Stimulated activated CD4-positive, alpha-beta T cell treated with anti-CD3 and anti-CD28 coated beads, Interleukin-4, amount 100 ng/mL, for 48 hours (primary cell): ENCODE data around the gene MACF1.
"Not testable (repeated sequence)": the region's sequence is repeated elsewhere in the genome, so short reads cannot be mapped to it uniquely, and the experiment has no call there.

Source experiments
- DNase-seq, 2 donors: peaks; one replicate each; pipeline ENCODE4 v3.0.0-alpha.2; 2020; ENCODE audit warnings: low read depth in 2 of 2

The MACF1 gene

DNA sequence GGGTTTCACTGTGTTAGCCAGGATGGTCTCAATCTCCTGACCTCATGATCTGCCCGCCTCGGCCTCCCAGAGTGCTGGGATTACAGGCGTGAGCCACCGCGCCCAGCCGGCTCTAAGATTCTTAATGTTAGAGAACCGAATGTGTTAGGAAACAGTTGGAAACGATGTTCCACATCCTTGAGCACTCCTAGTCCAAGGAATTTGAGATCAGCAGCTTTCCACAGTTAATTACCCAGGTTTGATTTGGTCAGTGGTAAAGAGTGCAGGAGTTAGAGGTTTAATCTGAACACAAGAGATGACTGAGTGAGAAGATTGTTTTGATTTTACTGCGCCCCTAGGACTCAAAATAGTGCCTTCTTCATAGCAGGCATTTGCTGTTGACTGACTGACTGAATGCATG lies 211.1 kb downstream of the MACF1 start:
- DNase-seq, result no peak

DNA sequence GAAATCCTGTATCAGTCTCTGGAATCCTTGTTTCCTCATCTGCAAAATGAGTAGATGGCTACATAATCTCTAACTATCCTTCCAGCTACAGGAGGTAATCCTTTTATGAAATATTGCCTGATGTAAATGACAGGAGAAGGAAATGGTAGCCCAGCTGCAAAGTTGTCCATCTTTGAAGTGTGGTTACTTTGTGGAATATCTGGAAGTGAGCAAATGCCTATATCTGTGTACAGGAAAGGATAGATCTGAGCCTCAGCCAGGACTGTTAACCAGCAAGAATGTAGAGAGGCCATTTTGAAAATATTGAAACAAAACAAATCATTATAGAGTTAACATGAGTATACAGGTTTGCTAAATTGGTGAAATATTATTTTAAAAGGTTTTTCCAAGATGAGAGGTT lies 212.1 kb downstream of the MACF1 start:
- DNase-seq, result no peak

- no peak for DNase-seq
These were observed 213.7 kb downstream of the MACF1 start for GRCh38 chr1:39418236-39418635.

DNA sequence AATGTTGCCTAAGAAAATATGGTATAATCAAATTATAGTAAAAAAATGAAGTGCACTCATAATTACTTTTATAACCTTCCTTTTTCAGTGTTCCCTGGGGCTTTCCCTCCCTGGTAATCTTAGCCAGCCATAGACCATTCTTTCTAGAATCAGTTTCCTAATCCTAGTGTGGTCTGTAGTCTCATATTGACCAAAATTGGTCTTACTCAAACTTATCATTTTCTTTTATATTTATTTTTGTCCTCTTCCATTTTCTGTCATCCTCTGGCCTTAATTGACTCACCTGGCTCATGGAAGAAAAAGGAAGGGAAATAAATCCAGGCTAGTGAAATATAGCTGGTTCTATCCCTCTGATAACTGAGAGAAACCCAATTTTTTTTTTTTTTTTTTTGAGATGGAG lies 216.0 kb downstream of the MACF1 start:
- DNase-seq, result no peak

- no peak for DNase-seq
These were observed 218.1 kb downstream of the MACF1 start for GRCh38 chr1:39422614-39423013.

- DNase-seq, result no peak
These were observed 220.7 kb downstream of the MACF1 start for GRCh38 chr1:39425151-39425550.

- no peak for DNase-seq
These were observed 221.1 kb downstream of the MACF1 start for GRCh38 chr1:39425634-39426033.

GRCh38 chr1:39426346-39426745 lies 221.9 kb downstream of the MACF1 start:
- DNase-seq, result no peak

GRCh38 chr1:39427374-39427773 lies 222.9 kb downstream of the MACF1 start:
- DNase-seq, result no peak

GRCh38 chr1:39427912-39428311 lies 223.4 kb downstream of the MACF1 start:
- no peak for DNase-seq

GRCh38 chr1:39431927-39432326 lies 227.4 kb downstream of the MACF1 start:
- DNase-seq, result no peak

GRCh38 chr1:39434797-39435395 lies 230.4 kb downstream of the MACF1 start:
- DNase-seq, result no peak

DNA sequence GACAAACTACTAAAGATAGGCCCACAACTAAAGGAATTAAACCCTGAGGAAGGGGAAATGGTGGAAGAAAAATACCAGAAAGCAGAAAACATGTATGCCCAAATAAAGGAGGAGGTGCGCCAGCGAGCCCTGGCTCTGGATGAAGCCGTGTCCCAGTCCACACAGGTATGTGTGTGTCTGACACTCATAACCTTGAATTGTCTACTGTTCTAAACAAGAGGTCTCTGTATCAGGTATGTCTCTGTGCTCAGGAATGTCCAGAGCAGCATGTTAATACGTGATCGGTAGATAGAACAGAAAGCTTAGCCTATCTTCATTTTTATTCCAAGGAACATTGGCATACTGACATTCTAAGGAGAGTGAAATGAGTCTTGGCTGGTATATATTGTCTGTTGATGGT lies 231.1 kb downstream of the MACF1 start:
- no peak for DNase-seq

GRCh38 chr1:39436842-39437241 lies 232.3 kb downstream of the MACF1 start:
- DNase-seq, result no peak

DNA sequence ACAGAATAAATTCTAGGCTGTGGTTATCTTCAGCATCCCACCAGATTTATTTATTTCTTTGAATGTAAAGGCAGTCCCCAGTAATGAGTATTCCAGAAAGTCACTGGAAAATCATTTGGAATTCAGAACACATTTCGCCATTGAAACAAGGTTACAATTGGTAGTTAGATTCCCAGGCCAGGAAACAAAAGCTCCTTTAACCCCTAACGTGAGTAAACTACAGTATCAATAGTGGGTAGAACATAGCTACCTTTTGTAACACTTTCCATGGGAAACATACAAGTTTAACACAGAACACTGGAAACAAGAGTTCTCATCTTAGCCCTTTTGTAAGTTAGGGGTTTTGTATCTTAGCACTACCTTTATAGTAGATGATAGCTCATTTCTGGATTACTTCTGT lies 233.5 kb downstream of the MACF1 start:
- DNase-seq, result no peak

DNA sequence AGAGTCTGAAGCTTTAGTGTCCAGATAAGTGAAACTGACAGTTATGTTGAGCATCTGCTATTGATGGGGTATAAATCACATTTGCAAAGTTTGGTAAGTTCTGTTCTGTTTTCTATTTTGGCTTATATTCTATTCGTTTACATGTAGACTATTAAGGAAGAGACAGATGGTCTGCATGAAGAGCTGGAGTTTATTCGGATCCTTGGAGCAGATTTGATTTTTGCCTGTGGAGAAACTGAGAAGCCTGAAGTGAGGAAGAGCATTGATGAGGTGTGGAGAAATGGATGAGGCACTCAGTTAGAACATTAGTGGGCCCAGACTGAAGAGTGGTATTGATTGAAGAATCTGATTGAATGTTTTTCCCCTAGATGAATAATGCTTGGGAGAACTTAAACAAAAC lies 236.4 kb downstream of the MACF1 start:
- no peak for DNase-seq

DNA sequence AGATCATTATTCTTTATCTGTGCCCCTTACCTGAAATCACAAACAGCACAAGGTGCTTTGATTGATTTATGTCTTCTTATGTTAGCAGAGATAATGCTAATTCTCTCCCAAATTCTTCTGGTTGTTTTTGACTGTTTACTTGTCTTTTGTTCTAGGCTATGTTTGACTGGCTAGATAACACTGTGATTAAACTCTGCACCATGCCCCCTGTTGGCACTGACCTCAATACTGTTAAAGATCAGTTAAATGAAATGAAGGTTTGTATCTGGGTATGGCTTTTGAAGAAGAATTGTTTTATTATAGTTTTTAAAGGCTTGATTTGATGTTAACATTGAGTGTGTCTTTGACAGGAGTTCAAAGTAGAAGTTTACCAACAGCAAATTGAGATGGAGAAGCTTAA lies 237.3 kb downstream of the MACF1 start:
- no peak for DNase-seq

GRCh38 chr1:39445573-39445972 lies 241.1 kb downstream of the MACF1 start:
- no peak for DNase-seq

DNA sequence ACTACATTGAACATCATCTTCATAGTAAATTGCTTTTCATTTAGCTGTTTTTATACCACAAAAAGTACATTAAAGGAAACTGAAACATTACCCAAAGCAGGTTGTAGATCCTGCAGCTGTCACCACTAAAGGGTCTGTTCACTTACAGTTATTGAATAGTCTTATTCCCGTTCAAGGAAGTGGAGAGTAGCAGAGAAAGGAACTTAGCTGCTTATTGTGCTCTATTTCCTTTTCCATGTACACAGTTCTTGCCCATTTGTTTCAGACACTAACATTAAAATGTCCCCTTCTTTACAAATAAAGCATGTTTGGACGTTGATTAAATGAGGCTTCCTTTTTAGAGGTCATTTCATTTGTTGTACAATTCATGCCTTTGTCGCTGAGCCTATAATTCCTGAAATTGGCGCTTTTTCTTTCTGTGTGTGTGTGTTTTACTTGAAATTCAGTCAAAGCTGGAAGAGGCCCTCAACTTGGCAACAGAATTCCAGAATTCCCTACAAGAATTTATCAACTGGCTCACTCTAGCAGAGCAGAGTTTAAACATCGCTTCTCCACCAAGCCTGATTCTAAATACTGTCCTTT lies 242.6 kb downstream of the MACF1 start:
- DNase-seq, result no peak

DNA sequence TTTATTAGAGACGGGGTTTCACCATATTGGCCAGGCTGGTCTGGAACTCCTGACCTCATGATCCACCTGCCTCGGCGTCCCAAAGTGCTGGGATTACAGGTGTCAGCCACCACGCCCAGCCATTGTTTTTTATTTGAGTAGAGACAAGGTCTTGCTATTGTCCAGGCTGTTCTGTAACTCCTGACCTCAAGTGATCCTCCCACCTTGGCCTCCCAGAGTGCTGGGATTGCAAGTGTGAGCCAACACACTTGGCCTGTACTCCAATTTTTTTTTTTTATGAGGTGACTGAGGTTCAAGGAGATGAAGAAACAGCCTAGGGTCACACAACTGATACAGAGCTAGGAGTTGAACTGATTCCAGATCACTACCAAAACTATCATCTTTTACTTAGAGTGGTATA lies 245.5 kb downstream of the MACF1 start:
- not testable (repeated sequence) for DNase-seq

DNA sequence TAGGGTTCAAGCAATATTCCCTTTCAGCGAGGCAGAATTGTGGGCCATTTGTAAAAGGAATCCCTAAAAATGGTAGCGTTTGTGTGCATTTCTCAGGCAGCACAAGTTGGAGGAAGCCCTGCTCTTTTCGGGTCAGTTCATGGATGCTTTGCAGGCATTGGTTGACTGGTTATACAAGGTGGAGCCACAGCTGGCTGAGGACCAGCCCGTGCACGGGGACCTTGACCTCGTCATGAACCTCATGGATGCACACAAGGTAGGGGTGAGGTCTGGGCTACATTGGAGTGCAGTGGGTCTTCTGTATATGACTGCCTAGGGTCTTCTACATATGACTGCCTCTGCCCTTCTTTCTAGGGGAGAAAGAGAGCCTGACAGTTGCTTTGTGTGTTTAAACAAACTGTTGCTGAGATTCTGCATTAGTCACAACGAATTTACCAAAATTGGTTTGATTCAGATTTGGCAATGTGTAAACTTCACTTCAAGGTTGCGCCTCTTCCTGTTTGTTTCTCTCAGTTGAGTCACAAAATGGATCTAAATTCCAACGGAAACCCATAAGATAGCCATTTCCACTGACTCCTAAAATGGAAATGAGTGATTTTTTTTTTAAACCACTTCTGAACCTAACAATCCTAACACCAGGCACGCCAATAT lies 246.6 kb downstream of the MACF1 start:
- no peak for DNase-seq

DNA sequence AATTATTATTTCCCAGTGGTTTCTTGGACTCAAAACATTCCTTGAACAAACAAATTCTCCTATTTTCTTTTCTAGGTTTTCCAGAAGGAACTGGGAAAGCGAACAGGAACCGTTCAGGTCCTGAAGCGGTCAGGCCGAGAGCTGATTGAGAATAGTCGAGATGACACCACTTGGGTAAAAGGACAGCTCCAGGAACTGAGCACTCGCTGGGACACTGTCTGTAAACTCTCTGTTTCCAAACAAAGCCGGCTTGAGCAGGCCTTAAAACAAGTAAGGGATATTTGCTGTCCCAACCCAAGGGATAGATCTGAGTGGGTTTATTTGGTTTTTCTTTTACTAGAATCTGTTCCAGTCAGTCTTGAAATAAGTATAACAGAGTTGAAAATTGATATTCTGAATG lies 247.6 kb downstream of the MACF1 start:
- no peak for DNase-seq

DNA sequence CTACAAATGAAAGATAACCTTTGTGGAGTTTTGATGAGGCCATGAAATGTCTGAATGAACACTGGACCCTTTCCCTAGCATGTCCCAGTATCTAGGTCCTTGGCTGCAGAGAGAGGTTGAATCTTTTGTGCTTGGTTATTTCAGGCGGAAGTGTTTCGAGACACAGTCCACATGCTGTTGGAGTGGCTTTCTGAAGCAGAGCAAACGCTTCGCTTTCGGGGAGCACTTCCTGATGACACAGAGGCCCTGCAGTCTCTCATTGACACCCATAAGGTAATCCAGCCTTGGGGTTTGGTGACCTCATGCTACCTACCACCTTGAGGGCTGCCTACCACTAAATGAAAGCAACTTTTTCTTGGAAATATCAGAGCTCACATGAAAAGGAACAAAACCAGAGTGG lies 248.0 kb downstream of the MACF1 start:
- DNase-seq, result no peak

GRCh38 chr1:39453603-39454002 lies 249.1 kb downstream of the MACF1 start:
- no peak for DNase-seq
